ENCODE results near the gene PARM1. TPM values are rescaled to one million over a fixed set of nuclear protein-coding genes. Genes with fewer than 3 reads are reported as not detected.

PARM1 gene
- total RNA-seq, 2 donors from 2014 or later, result 105 to 133 TPM

DNA sequence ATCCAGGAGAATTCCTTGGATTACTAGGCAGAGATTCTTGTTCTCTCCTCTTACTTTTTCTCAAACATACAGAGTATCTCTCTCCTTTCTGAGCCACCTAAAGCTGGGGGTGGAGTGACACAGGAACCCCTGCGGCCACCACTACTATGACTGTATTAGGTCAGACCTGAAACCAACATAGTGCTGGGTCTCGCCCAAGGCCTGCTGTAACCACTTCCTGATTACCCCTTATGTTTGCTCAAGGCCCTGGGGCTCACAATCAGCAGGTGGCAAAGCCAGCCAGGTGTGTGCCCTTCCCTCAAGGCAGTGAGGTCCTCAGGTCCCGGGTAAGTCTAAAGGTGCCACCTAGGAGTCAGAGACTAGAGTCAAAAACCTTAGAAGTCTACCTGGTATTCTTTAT is 166.4 kb downstream of the PARM1 start:
- no peak for TF ChIP-seq POLR2A (IDR thresholded peaks at IDR 0.05)
- TF ChIP-seq POLR2AphosphoS5 (IDR thresholded peaks at IDR 0.05), result no peak
- TF ChIP-seq, protein P1, sequence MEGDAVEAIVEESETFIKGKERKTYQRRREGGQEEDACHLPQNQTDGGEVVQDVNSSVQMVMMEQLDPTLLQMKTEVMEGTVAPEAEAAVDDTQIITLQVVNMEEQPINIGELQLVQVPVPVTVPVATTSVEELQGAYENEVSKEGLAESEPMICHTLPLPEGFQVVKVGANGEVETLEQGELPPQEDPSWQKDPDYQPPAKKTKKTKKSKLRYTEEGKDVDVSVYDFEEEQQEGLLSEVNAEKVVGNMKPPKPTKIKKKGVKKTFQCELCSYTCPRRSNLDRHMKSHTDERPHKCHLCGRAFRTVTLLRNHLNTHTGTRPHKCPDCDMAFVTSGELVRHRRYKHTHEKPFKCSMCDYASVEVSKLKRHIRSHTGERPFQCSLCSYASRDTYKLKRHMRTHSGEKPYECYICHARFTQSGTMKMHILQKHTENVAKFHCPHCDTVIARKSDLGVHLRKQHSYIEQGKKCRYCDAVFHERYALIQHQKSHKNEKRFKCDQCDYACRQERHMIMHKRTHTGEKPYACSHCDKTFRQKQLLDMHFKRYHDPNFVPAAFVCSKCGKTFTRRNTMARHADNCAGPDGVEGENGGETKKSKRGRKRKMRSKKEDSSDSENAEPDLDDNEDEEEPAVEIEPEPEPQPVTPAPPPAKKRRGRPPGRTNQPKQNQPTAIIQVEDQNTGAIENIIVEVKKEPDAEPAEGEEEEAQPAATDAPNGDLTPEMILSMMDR (IDR thresholded peaks at IDR 0.05), result no peak
- WGBS, result 95% methylated on average over 3 of the region's 3 CpGs
- H3K36me3 ChIP-seq, result no peaks in the 10 kb centered on the region
- H3K27me3 ChIP-seq (replicated peaks; ENCODE audit: insufficient read depth), result no peaks in the 10 kb centered on the region
- no peaks in the 10 kb centered on the region for H3K4me1 ChIP-seq (replicated peaks)
- no peaks in the 10 kb centered on the region for H3K9me3 ChIP-seq
- intact Hi-C loops (cut with DNase I), result no loop called here
- no peak overlapping the region for H3K4me3 ChIP-seq
- no peak for DNase-seq (ENCODE audit: low spot score)
- H3K27ac ChIP-seq, result no peak overlapping the region

Other genes with a start within 250 kb of the PARM1 start
- 1 to 10 TPM; 2.3 to 3.3 TPM for gene BTC, start 138.6 kb upstream of the PARM1 start, total RNA-seq